ACC112 (cell line): ENCODE measurements around the gene MMP28.

ENCODE experiments used
- H2AFZ ChIP-seq: fragments of 200-600 bp; sonication (generic); one replicate; pipeline ENCODE4 v1.6.0; 2017; ENCODE audit warnings: antibody characterized with exemption, low read length; ENCODE audit not compliant: unreplicated experiment
- H3K27ac ChIP-seq: fragments of 200-600 bp; sonication (generic); 2 replicates; pipeline ENCODE4 v1.5.1; 2014; ENCODE audit warnings: low read depth, mild to moderate bottlenecking, antibody characterized with exemption, low read length, moderate library complexity
- H3K27me3 ChIP-seq: fragments of 200-600 bp; sonication (generic); 2 replicates; pipeline ENCODE4 v1.6.1; 2014; ENCODE audit warnings: mild to moderate bottlenecking, antibody characterized with exemption, low read length, moderate library complexity, mixed read lengths; ENCODE audit not compliant: insufficient read depth
- H3K36me3 ChIP-seq: fragments of 200-600 bp; sonication (generic); 2 replicates; pipeline ENCODE4 v1.6.1; 2016; ENCODE audit warnings: mild to moderate bottlenecking, antibody characterized with exemption, low read length, moderate library complexity, mixed read lengths; ENCODE audit not compliant: insufficient read depth
- H3K4me1 ChIP-seq: fragments of 200-600 bp; sonication (generic); one replicate; pipeline ENCODE4 v1.6.1; 2016; ENCODE audit warnings: low read length, mixed read lengths; ENCODE audit not compliant: insufficient read depth, unreplicated experiment, control insufficient read depth
- H3K4me3 ChIP-seq: fragments of 200-600 bp; sonication (generic); 2 replicates; pipeline ENCODE4 v1.5.1; 2014; ENCODE audit warnings: mild to moderate bottlenecking, low read depth, low read length
- H3K79me2 ChIP-seq: fragments of 200-600 bp; sonication (generic); one replicate; pipeline ENCODE4 v1.6.0; 2016; ENCODE audit warnings: low read length; ENCODE audit not compliant: control insufficient read depth, unreplicated experiment, insufficient read depth

The MMP28 gene, protein sequence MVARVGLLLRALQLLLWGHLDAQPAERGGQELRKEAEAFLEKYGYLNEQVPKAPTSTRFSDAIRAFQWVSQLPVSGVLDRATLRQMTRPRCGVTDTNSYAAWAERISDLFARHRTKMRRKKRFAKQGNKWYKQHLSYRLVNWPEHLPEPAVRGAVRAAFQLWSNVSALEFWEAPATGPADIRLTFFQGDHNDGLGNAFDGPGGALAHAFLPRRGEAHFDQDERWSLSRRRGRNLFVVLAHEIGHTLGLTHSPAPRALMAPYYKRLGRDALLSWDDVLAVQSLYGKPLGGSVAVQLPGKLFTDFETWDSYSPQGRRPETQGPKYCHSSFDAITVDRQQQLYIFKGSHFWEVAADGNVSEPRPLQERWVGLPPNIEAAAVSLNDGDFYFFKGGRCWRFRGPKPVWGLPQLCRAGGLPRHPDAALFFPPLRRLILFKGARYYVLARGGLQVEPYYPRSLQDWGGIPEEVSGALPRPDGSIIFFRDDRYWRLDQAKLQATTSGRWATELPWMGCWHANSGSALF

GRCh38 chr17:35795007-35795870 lies at the start of gene MMP28:
Gene MMP28 (minus strand): TSS chr17:35795641. CDS start chr17:35795377, 264 bp downstream.
- peak within 1 kb of the TSS; percentile 78 for H3K4me3 ChIP-seq
- no peak within 1 kb of the TSS for H3K27ac ChIP-seq
- peaks cover 8% of the 10 kb centered on the region for H3K4me1 ChIP-seq
- peaks cover 59% of the 10 kb centered on the region for H3K27me3 ChIP-seq
- no peaks in the 10 kb centered on the region for H3K79me2 ChIP-seq
- H2AFZ ChIP-seq, result peak within 1 kb of the TSS; percentile 57
- no peaks in the 10 kb centered on the region for H3K36me3 ChIP-seq

DNA sequence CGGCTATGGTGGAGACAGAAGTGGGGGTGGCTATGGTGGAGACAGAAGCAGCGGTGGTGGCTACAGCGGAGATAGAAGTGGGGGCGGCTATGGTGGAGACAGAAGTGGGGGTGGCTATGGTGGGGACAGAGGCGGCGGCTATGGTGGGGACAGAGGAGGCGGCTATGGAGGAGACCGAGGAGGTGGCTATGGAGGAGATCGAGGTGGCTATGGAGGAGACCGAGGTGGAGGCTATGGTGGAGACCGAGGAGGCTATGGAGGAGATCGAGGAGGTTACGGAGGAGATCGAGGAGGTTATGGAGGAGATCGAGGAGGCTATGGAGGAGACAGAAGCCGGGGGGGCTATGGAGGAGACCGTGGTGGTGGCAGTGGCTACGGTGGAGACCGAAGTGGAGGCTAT lies 49.1 kb upstream of the MMP28 start:
- Histone ChIP-seq H3K36me3 (peaks cover 51% of the 10 kb centered on the region), H3K79me2 (peaks cover 11% of the 10 kb centered on the region), H3K4me1 (peaks cover 5% of the 10 kb centered on the region), H3K27ac (no peak overlapping the region), H3K27me3 (no peaks in the 10 kb centered on the region), H2AFZ (no peak overlapping the region), H3K4me3 (no peak overlapping the region)

GRCh38 chr17:35843698-35844097 lies 48.3 kb upstream of the MMP28 start:
- peaks cover 5% of the 10 kb centered on the region for H3K4me1 ChIP-seq
- H3K36me3 ChIP-seq, result peaks cover 51% of the 10 kb centered on the region
- H3K27me3 ChIP-seq, result no peaks in the 10 kb centered on the region
- H2AFZ ChIP-seq, result no peak overlapping the region
- H3K79me2 ChIP-seq, result peaks cover 11% of the 10 kb centered on the region
- no peak overlapping the region for H3K27ac ChIP-seq
- no peak overlapping the region for H3K4me3 ChIP-seq

GRCh38 chr17:35842239-35842638 lies 46.8 kb upstream of the MMP28 start:
- Histone ChIP-seq H3K27me3 (no peaks in the 10 kb centered on the region), H3K4me1 (peaks cover 5% of the 10 kb centered on the region), H3K4me3 (no peak overlapping the region), H2AFZ (no peak overlapping the region), H3K36me3 (peaks cover 43% of the 10 kb centered on the region), H3K79me2 (peaks cover 11% of the 10 kb centered on the region), H3K27ac (no peak overlapping the region)

DNA sequence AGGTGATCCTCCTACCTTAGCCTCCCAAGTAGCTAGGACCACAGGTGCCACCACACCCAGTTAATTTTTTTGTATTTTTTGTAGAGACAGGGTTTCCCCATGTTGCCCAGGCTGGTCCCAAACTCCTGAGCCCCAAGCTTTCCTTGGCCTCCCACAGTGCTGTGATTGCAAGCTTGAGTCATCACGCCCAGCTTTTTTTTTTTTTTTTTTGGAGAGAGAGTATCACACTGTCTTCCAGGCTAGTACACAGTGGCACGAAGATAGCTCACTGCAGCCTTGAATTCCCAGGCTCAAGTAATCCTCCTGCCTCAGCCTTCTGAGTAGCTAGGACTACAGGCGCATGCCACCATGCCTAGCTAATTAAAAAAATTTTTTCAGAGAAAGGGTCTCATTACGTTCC lies 46.1 kb upstream of the MMP28 start:
- Histone ChIP-seq H3K79me2 (peaks cover 11% of the 10 kb centered on the region), H3K27ac (no peak overlapping the region), H3K4me1 (peaks cover 5% of the 10 kb centered on the region), H3K36me3 (peaks cover 39% of the 10 kb centered on the region), H3K27me3 (no peaks in the 10 kb centered on the region), H3K4me3 (no peak overlapping the region), H2AFZ (no peak overlapping the region)

DNA sequence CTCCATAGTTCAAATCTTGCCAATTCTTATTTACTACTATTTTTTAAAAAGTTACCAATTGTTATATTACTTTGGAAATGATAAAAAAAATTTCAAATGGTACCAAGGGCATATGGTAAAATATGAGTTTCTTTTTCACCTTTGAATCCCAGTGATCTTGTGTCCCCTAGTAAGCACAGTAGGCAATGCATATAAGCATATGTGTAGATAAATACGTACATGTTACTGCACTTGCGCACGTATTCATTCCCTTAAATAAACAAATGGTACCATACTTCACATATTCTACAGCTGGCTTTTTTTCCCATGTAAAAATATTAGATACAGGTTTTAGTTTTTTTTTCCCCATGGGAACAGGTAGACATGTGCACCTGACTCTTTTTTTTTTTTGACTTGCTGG lies 45.7 kb upstream of the MMP28 start:
- H3K79me2 ChIP-seq, result peaks cover 11% of the 10 kb centered on the region
- peaks cover 5% of the 10 kb centered on the region for H3K4me1 ChIP-seq
- no peak overlapping the region for H2AFZ ChIP-seq
- H3K27me3 ChIP-seq, result no peaks in the 10 kb centered on the region
- no peak overlapping the region for H3K4me3 ChIP-seq
- H3K36me3 ChIP-seq, result peaks cover 39% of the 10 kb centered on the region
- H3K27ac ChIP-seq, result no peak overlapping the region

- Histone ChIP-seq H3K36me3 (peaks cover 52% of the 10 kb centered on the region), H3K27me3 (no peaks in the 10 kb centered on the region), H3K4me1 (peaks cover 3% of the 10 kb centered on the region), H3K79me2 (peaks cover 33% of the 10 kb centered on the region), H3K27ac (no peak overlapping the region), H2AFZ (no peak overlapping the region), H3K4me3 (no peak overlapping the region)
Measured at GRCh38 chr17:35825206-35825605, 29.8 kb upstream of the MMP28 start.

DNA sequence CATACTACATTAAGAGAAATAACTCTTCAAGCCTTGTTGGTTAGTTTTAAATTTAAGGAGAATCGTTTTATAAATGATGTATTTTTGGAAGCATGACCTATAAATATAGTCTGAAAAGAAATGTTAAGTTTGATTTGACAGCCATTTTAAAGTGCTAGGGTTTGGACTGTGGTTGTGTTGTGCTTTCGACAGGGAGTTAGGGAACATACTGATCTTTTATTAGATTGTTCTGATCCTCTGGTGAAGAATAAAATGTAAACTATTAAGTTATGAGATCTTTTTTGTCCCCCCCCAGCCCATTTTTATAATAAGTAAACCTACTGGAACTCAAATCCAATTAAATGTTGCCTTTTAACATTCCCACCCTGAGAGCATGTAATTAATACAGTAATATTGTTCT lies 25.9 kb upstream of the MMP28 start:
- no peaks in the 10 kb centered on the region for H3K27me3 ChIP-seq
- H3K79me2 ChIP-seq, result peaks cover 63% of the 10 kb centered on the region
- peaks cover 12% of the 10 kb centered on the region for H3K4me1 ChIP-seq
- H3K36me3 ChIP-seq, result peaks cover 54% of the 10 kb centered on the region
- H3K4me3 ChIP-seq, result no peak overlapping the region
- no peak overlapping the region for H3K27ac ChIP-seq
- no peak overlapping the region for H2AFZ ChIP-seq

- peaks cover 53% of the 10 kb centered on the region for H3K36me3 ChIP-seq
- H2AFZ ChIP-seq, result no peak overlapping the region
- no peak overlapping the region for H3K4me3 ChIP-seq
- no peaks in the 10 kb centered on the region for H3K27me3 ChIP-seq
- peaks cover 77% of the 10 kb centered on the region for H3K79me2 ChIP-seq
- peaks cover 12% of the 10 kb centered on the region for H3K4me1 ChIP-seq
- H3K27ac ChIP-seq, result no peak overlapping the region
Measured at GRCh38 chr17:35819455-35819854, 24.0 kb upstream of the MMP28 start.

DNA sequence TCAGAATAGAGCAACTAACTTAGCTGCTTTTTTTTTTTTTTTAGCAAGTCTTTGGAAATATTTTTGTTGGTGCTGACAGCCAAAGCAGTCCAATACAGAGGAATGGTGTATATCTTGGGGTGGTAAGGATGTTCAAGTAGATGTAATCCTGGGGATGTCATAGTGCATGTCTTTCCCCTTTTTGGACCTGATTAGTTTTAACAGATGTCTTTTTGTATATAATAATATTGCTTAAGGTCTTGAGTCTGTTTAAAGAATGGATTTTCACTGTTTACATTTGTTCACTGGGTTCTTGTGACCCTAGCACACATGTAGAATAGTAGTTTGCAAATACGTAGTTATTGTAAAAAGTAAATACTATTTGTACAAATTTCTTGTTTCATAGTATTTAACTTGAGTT lies 21.8 kb upstream of the MMP28 start:
- Histone ChIP-seq H3K36me3 (peaks cover 40% of the 10 kb centered on the region), H3K27ac (no peak overlapping the region), H2AFZ (no peak overlapping the region), H3K79me2 (peaks cover 90% of the 10 kb centered on the region), H3K4me3 (no peak overlapping the region), H3K4me1 (peaks cover 13% of the 10 kb centered on the region), H3K27me3 (no peaks in the 10 kb centered on the region)
